Measurements from ENCODE around the gene PDE1A.

The PDE1A gene

GRCh38 chr2:182321096-182321495 is 105.7 kb downstream of the PDE1A start:
- Histone ChIP-seq H3K36me3 (no peaks in the 10 kb centered on the region), H3K4me1 (no peaks in the 10 kb centered on the region), H3K27me3 (no peaks in the 10 kb centered on the region), H3K4me3 (ENCODE audit: low read depth, low read length) (no peak overlapping the region), H3K9me3 (no peaks in the 10 kb centered on the region)
- DNase-seq, result no peak
- TF ChIP-seq, protein P1, sequence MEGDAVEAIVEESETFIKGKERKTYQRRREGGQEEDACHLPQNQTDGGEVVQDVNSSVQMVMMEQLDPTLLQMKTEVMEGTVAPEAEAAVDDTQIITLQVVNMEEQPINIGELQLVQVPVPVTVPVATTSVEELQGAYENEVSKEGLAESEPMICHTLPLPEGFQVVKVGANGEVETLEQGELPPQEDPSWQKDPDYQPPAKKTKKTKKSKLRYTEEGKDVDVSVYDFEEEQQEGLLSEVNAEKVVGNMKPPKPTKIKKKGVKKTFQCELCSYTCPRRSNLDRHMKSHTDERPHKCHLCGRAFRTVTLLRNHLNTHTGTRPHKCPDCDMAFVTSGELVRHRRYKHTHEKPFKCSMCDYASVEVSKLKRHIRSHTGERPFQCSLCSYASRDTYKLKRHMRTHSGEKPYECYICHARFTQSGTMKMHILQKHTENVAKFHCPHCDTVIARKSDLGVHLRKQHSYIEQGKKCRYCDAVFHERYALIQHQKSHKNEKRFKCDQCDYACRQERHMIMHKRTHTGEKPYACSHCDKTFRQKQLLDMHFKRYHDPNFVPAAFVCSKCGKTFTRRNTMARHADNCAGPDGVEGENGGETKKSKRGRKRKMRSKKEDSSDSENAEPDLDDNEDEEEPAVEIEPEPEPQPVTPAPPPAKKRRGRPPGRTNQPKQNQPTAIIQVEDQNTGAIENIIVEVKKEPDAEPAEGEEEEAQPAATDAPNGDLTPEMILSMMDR (IDR thresholded peaks at IDR 0.05; ENCODE audit: low read depth, low read length), result no peak

- Histone ChIP-seq H3K4me3 (ENCODE audit: low read depth, low read length) (no peak overlapping the region), H3K36me3 (no peaks in the 10 kb centered on the region), H3K9me3 (no peaks in the 10 kb centered on the region), H3K4me1 (no peaks in the 10 kb centered on the region), H3K27me3 (no peaks in the 10 kb centered on the region)
- DNase-seq, result no peak
- TF ChIP-seq, protein P1 (IDR thresholded peaks at IDR 0.05; ENCODE audit: low read depth, low read length), result no peak
Measured at GRCh38 chr2:182319556-182320505, 107.0 kb downstream of the PDE1A start.

DNA sequence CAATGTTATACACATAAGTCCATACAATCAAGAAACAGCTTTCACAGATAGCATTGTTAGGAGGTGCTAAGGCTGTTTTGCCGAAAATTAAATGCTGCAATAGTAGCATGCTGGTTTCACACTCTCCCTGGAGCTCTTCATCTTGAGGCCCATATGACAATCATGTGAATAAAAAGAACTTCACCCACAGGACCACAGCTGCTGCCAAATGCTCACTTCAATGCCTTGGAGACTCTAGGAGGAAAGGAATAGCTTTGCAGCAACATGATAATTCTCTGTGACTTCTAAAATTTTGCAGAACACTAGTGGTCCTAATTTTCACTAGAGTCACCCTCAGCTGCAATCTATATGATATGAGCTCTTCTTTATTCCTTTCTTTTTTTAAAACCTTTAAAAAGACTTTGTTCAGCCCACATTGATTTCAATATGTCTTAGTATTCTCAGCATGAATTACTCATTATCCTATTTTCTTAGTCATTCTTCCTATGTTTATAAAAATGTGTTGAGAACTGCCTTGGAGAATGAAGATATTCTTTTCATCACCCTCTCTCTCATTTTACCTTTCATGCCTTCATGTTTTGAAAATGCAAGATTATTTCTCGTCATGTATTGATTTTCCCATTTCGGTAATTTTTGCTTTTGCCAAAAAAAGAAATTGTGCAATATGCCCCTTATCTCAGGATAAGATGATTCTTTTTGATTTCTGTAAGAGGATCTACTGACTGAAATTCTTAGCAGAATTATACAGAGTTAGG is 108.2 kb downstream of the PDE1A start:
- Histone ChIP-seq H3K36me3 (no peaks in the 10 kb centered on the region), H3K4me1 (no peaks in the 10 kb centered on the region), H3K4me3 (ENCODE audit: low read depth, low read length) (no peak overlapping the region), H3K27me3 (no peaks in the 10 kb centered on the region), H3K9me3 (no peaks in the 10 kb centered on the region)
- TF ChIP-seq, protein P1 (IDR thresholded peaks at IDR 0.05; ENCODE audit: low read depth, low read length), result no peak
- DNase-seq, result no peak

DNA sequence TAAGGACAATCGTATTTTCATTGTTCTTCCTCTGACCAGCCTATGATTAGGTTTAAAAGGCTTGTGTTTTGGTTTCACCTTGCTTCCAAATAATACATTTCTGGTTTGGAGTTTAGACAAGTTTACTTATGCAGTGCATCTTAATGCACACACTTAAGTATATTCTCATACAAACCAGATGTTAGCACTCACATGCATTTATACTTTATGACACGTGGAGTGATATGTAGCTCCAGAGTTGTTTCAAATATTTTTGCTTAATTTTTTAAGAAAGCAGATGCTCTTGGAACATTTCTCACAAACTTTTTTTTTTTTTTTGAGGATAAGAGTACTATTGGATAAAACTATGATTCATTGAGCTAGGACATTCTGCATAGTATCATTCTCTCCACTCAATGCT is 109.9 kb downstream of the PDE1A start:
- no peak for DNase-seq
- Histone ChIP-seq H3K4me3 (ENCODE audit: low read depth, low read length) (no peak overlapping the region), H3K27me3 (no peaks in the 10 kb centered on the region), H3K36me3 (no peaks in the 10 kb centered on the region), H3K9me3 (no peaks in the 10 kb centered on the region), H3K4me1 (no peaks in the 10 kb centered on the region)
- TF ChIP-seq, protein P1 (IDR thresholded peaks at IDR 0.05; ENCODE audit: low read depth, low read length), result no peak

DNA sequence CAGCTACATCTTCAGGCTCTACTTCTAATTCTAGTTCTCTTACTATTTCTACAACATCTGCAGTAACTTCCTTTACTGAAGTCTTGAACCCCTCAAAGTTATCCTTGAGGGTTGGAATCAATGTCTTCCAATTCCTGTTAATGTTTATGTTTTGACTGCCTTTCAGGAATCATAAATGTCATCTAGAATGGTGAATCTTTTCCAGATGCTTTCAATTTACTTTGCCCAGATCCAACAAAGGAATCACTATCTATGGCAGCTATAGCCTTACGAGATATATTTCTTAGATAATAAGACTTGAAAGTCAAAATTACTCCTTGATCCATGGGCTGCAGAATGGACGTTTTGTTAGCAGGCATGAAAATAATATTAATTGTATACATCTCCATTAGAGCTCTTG is 123.9 kb downstream of the PDE1A start:
- H3K4me3 ChIP-seq (ENCODE audit: low read depth, low read length), result no peak overlapping the region
- no peaks in the 10 kb centered on the region for H3K4me1 ChIP-seq
- H3K36me3 ChIP-seq, result no peaks in the 10 kb centered on the region
- no peaks in the 10 kb centered on the region for H3K9me3 ChIP-seq
- DNase-seq, result no peak
- TF ChIP-seq, protein P1 (IDR thresholded peaks at IDR 0.05; ENCODE audit: low read depth, low read length), result no peak
- no peaks in the 10 kb centered on the region for H3K27me3 ChIP-seq

Measured in BE2C (cell line).